ENCODE data around the gene TTLL8. TPM values are rescaled to one million over a fixed set of nuclear protein-coding genes. Genes with fewer than 3 reads are reported as not detected.

TTLL8 gene
- total RNA-seq, 1 experiment from 2014 or later, result not detected

GRCh38 chr22:50015451-50016307 is 42.4 kb downstream of the TTLL8 start:
- Histone ChIP-seq H2AK5ac (ENCODE audit: insufficient read length, low read length) (no peak overlapping the region), H3K23ac (ENCODE audit: insufficient read length, low read depth, low read length) (no peak overlapping the region), H4K5ac (ENCODE audit: insufficient read length, low read depth, low read length) (no peak overlapping the region), H3K9me3 (ENCODE audit: control insufficient read depth, low read depth, low read length) (peaks cover 5% of the 10 kb centered on the region), H2BK12ac (ENCODE audit: insufficient read length, low read depth, low read length) (no peak overlapping the region), H2BK5ac (ENCODE audit: insufficient read length, low read length) (no peak overlapping the region), H3K14ac (ENCODE audit: insufficient read depth, low read length) (no peak overlapping the region), H3T11ph (ENCODE audit: low read length) (no peak overlapping the region), H3K23me2 (ENCODE audit: insufficient read length, low read depth, low read length, poor library complexity, severe bottlenecking) (peaks cover 4% of the 10 kb centered on the region), H3K9ac (ENCODE audit: extremely low read depth, insufficient read length, low read length) (no peak overlapping the region), H3K4me2 (ENCODE audit: insufficient read depth, insufficient read length, low read length) (no peak overlapping the region), H2BK20ac (ENCODE audit: low read depth, low read length, poor library complexity, severe bottlenecking) (no peak overlapping the region), H4K8ac (replicated peaks; ENCODE audit: insufficient read length, low read depth, low read length) (no peak overlapping the region), H2BK120ac (ENCODE audit: low read depth, low read length, poor library complexity, severe bottlenecking) (no peak overlapping the region), H4K91ac (ENCODE audit: insufficient read length, low read depth, low read length) (no peak overlapping the region), H3K18ac (ENCODE audit: insufficient read length, low read depth, low read length) (no peak overlapping the region), H4K20me1 (ENCODE audit: control insufficient read depth, insufficient read depth, insufficient read length) (no peaks in the 10 kb centered on the region), H3K56ac (ENCODE audit: insufficient read length, low read depth, low read length) (no peak overlapping the region), H3K4me1 (ENCODE audit: insufficient read depth, low read length) (no peaks in the 10 kb centered on the region), H3K79me1 (ENCODE audit: insufficient read depth, low read depth, low read length, poor library complexity, severe bottlenecking) (no peaks in the 10 kb centered on the region), H2BK15ac (ENCODE audit: low read depth, low read length) (no peak overlapping the region), H3K4ac (ENCODE audit: low read depth, low read length) (no peak overlapping the region), H2AFZ (ENCODE audit: low read length) (no peak overlapping the region), H3K27me3 (ENCODE audit: insufficient read depth, low read length) (peaks cover 12% of the 10 kb centered on the region; the same call in 1 of the 2 replicates), H3K27ac (ENCODE audit: insufficient read length, low read depth, low read length) (no peak overlapping the region), H3K79me2 (ENCODE audit: insufficient read depth, low read length) (no peaks in the 10 kb centered on the region)
- Mint-ChIP-seq H3K4me3 (no peak overlapping the region), H3K36me3 (ENCODE audit: insufficient read depth in 1 of 3, low read depth in 3 of 3) (no peaks in the 10 kb centered on the region), H3K4me1 (peaks cover 5 to 14% of the 10 kb centered on the region in 2 experiments; a peak in 3 of 4 replicates), H3K9me3 (no peaks in the 10 kb centered on the region), H3K27ac (no peak overlapping the region), H3K27me3 (ENCODE audit: low read depth) (peaks cover 59% of the 10 kb centered on the region)
- DNase-seq, result peak; percentile 30
- TF ChIP-seq, protein P1, sequence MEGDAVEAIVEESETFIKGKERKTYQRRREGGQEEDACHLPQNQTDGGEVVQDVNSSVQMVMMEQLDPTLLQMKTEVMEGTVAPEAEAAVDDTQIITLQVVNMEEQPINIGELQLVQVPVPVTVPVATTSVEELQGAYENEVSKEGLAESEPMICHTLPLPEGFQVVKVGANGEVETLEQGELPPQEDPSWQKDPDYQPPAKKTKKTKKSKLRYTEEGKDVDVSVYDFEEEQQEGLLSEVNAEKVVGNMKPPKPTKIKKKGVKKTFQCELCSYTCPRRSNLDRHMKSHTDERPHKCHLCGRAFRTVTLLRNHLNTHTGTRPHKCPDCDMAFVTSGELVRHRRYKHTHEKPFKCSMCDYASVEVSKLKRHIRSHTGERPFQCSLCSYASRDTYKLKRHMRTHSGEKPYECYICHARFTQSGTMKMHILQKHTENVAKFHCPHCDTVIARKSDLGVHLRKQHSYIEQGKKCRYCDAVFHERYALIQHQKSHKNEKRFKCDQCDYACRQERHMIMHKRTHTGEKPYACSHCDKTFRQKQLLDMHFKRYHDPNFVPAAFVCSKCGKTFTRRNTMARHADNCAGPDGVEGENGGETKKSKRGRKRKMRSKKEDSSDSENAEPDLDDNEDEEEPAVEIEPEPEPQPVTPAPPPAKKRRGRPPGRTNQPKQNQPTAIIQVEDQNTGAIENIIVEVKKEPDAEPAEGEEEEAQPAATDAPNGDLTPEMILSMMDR (conservative IDR thresholded peaks at IDR 0.05), result no peak
- no CpG with 5 or more reads among the region's 30 CpGs for WGBS (ENCODE audit: extremely low coverage, insufficient read length, low lambda C conversion rate)
